ENCODE measurements around the gene PXYLP1.

Gene PXYLP1

DNA sequence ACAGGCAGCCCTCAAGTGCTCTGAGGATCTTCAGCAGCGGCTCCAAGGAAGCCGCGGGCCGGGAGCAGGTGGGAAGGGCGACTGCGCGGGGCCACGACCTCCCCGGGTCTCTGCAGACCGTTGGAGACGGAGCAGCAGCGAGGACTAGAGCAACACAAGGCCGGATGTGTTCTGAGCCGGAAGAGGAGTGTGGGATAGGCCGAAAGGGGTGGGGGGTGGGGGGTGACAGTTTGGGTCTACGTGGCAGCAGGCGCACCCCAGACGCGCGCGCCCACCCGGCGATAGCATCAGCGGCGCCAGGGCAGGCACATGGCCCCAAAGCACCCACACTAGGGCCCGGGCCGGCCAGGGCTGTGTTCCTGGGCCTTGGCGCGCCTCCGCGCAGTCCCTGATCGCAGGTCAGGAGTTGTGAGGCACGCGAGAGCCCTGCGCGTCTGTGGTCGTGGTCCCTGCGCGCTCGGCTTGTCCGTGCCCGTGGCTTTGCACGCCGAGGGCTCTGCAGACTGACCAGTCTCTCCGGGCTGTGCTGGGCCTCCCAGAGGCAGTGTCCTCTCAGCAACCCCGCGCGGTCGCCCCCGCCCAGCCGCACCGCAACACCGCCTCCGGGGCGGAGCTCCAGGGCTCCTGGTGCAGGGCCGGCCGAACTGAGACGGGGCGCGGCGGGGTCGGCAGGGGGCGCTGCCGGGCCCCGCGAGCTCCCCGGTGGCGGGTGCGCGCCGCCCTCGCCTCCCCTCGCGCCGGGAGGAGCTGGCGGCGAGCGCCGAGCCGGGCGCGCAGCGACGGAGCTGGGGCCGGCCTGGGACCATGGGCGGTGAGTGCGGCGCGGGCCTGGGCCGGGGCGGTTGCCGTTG lies at the start of gene PXYLP1:
PXYLP1 (plus strand) TSS at position 725 of the 851 bp plus-strand sequence. CDS start 28,351 bp downstream, outside the sequence.
- peak; percentile 48 for DNase-seq (ENCODE audit: low read depth)
- peak; percentile 86 for TF ChIP-seq CTCF (IDR thresholded peaks at IDR 0.05; ENCODE audit: control insufficient read depth, extremely low read depth, insufficient read depth)
- peak within 1 kb of the TSS; percentile 58 for H3K4me3 ChIP-seq (ENCODE audit: low read depth, low read length)

DNA sequence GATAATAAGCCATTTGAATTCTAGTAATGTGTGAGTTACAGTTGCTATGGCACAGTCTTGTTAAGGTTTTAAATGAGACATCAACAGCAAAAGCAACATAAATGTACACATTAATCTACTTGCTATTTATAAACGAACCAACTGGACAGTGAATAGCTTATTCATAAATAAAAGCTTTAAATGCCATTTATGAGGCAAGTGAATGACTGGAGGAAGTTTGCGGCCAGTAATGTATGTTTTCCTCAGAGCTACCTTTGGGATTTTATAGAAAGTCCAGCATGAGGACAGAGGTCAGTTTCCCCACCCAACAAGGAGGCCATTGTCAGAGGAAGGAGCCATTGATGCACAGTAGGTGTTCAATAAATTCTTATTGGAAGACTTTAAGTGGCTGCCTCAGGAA lies 48.0 kb upstream of the PXYLP1 start:
- H3K4me3 ChIP-seq (ENCODE audit: low read depth, low read length): no peak overlapping the region
- TF ChIP-seq CTCF (IDR thresholded peaks at IDR 0.05; ENCODE audit: control insufficient read depth, extremely low read depth, insufficient read depth): no peak
- no peak for DNase-seq (ENCODE audit: low read depth)

- no peak overlapping the region for H3K4me3 ChIP-seq (ENCODE audit: low read depth, low read length)
- no peak for DNase-seq (ENCODE audit: low read depth)
- no peak for TF ChIP-seq CTCF (IDR thresholded peaks at IDR 0.05; ENCODE audit: control insufficient read depth, extremely low read depth, insufficient read depth)
Measured at GRCh38 chr3:141184430-141184829, 47.2 kb upstream of the PXYLP1 start.

- no peak overlapping the region for H3K4me3 ChIP-seq (ENCODE audit: low read depth, low read length)
- no peak for DNase-seq (ENCODE audit: low read depth)
- TF ChIP-seq CTCF (IDR thresholded peaks at IDR 0.05; ENCODE audit: control insufficient read depth, extremely low read depth, insufficient read depth): no peak
Measured at GRCh38 chr3:141191097-141191749, 40.4 kb upstream of the PXYLP1 start.

- H3K4me3 ChIP-seq (ENCODE audit: low read depth, low read length): no peak overlapping the region
- peak; percentile 99 for TF ChIP-seq CTCF (IDR thresholded peaks at IDR 0.05; ENCODE audit: control insufficient read depth, extremely low read depth, insufficient read depth)
- peak; percentile 78 for DNase-seq (ENCODE audit: low read depth)
Measured at GRCh38 chr3:141192345-141192744, 39.3 kb upstream of the PXYLP1 start.

- TF ChIP-seq CTCF (IDR thresholded peaks at IDR 0.05; ENCODE audit: control insufficient read depth, extremely low read depth, insufficient read depth): no peak
- no peak for DNase-seq (ENCODE audit: low read depth)
- H3K4me3 ChIP-seq (ENCODE audit: low read depth, low read length): no peak overlapping the region
Measured at GRCh38 chr3:141193066-141193830, 38.4 kb upstream of the PXYLP1 start.
